ENCODE results near the gene WDR90. TPM values are rescaled to one million over a fixed set of nuclear protein-coding genes. Genes with fewer than 3 reads are reported as not detected.
A peak's percentile ranks its signal among the peaks of the same experiment; 100 is the strongest.
"Not testable (repeated sequence)": the region's sequence is repeated elsewhere in the genome, so short reads cannot be mapped to it uniquely, and the experiment has no call there.

Gene WDR90
- total RNA-seq, 2 experiments from 2014 or later = 65.9 to 66.9 TPM

DNA sequence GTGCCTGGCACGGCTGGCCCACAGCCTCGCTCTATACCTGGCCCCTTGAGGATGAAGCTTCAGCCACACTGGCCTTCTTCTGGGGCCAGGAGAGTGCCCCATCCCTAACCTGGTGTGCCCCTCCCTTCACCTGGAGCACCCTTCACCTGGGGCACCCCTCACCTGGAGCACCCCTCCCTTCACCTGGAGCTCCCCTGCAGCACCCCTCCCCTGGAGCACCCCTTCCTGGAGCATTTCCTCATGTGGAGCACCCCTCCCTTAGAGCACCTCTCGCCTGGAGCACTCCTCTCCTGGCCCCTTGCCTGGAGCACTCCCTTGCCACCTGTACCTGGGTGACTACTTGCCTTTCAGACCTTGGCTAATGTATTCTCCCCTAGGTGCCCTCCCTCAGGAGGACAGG is 58.9 kb downstream of the WDR90 start:
- Mint-ChIP-seq H3K27me3 (ENCODE audit: low read depth) (peaks cover 53% of the 10 kb centered on the region), H3K4me1 (ENCODE audit: low read depth) (peaks cover 2% of the 10 kb centered on the region), H3K36me3 (ENCODE audit: low read depth) (no peaks in the 10 kb centered on the region), H3K9me3 (no peaks in the 10 kb centered on the region), H3K27ac (no peak overlapping the region), H3K4me3 (no peak overlapping the region)
- no peak for DNase-seq
- CTCF ChIA-PET = interaction anchor here (0.8 kb wide), 1 partner anchor 12 kb away, joined by 3 read pairs; no protein-coding TSS in a partner anchor
- intact Hi-C loops (cut with micrococcal nuclease) = no loop called here

DNA sequence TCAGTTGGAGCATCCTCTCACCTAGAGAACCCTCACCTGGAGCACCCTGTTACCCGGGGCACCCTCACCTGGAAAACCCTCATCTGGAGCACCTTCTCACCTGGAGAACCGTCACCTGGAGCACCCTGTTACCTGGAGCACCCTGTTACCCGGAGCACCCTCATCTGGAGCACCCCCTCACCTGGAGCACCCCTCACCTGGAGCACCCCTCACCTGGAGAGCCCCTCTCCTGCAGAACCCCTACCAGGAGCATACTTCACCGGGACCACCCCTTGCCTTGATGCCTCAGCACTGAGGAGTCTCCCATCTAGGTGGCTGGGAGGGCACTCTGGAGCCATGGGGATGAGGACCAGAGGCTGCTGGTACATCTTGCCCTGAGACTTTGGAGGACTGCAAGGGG is 59.8 kb downstream of the WDR90 start:
- no peak for DNase-seq
- CTCF ChIA-PET = interaction anchor here (2.2 kb wide), 1 partner anchor 76 kb away, joined by 10 read pairs; no protein-coding TSS in a partner anchor
- no peak overlapping the region for H3K4me3 Mint-ChIP-seq
- intact Hi-C loops (cut with micrococcal nuclease) = no loop called here
- H3K36me3 Mint-ChIP-seq (ENCODE audit: low read depth) = no peaks in the 10 kb centered on the region
- H3K9me3 Mint-ChIP-seq = no peaks in the 10 kb centered on the region
- H3K4me1 Mint-ChIP-seq (ENCODE audit: low read depth) = peaks cover 2% of the 10 kb centered on the region
- no peak overlapping the region for H3K27ac Mint-ChIP-seq
- H3K27me3 Mint-ChIP-seq (ENCODE audit: low read depth) = peaks cover 51% of the 10 kb centered on the region

DNA sequence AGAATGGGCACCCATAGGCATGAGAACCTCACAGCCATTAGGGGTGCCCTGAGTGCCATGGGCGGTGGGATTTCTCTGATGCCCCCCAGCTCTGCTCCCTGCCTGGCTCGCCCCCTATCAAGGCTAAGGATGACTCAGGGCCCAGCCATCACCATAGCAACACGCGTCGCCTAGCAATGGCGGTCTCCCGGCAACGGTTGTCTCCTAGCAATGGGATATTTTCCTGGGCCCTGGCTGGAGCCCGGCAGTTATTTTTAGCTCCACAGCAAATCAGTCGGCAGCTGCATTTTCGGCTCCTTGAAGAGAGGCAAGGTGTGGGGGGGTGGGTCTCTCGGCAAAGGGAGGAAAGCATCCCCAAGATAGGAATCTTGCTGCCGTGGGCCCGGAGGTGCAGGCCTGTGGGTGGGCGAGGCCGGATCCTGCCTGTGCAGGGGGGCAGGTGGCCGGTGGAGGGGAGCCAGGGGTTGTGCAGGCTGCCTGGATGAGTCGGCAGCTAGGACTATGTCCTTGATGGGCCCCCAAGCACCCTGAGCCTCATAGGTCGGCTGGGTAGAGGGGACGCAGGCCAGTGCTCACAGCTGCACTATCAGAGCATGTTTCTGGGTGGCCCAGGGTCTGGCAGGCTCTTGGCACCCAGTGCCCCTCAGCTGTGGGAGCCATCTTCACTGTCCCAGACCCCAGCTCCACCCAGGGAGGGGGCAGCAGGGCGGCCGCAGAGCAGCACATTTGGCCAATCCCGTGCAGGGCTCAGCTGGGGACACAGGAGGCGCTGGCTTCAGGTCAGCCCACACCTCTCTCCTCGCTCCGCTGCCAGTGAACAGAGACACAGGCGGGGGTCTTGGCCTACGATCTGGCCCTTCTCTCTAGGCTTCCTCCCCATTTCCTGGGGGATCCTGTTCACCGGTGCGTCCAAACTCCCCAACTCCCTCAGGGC is 60.7 kb downstream of the WDR90 start:
- Mint-ChIP-seq H3K4me1 (ENCODE audit: low read depth) (peaks cover 2% of the 10 kb centered on the region), H3K36me3 (ENCODE audit: low read depth) (no peaks in the 10 kb centered on the region), H3K9me3 (no peaks in the 10 kb centered on the region), H3K4me3 (no peak overlapping the region), H3K27me3 (ENCODE audit: low read depth) (peaks cover 49% of the 10 kb centered on the region), H3K27ac (no peak overlapping the region)
- CTCF ChIA-PET = interaction anchor here (1.1 to 2.2 kb wide), 2 partner anchors 73 to 75 kb away, joined by 3 to 10 read pairs; no protein-coding TSS in a partner anchor
- intact Hi-C loops (cut with micrococcal nuclease) = loop anchor here (5.0 kb wide), 1 partner anchor 347 kb away; no protein-coding TSS in a partner anchor
- no peak for DNase-seq

DNA sequence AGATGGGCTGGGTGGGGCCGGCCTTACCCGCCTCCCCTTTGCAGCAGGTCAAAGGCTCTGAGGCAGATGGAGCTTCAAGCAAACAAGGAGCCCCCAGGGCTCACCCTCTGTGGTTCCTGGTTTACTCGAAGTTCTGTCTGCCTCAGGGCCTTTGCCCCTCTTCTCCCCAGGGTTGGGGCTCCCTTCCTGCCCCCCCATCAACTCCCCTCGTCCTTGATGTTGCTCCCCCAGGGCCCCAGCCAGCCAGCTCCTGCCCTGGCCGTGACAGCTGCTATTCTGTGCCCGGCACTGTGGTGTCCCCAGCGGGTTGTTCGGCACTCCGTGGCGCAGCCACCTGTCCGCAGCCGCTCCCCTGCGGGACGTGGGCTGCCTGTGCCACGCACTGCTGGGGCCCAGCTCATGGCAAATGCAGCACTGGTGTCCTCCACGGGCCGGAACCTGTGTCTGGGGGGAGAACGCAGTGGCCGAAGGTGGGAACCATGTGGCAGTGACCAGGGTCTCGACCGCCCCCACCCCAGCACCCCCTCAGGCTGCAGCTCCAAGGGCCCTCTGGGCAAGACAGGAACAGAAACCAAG is 61.4 kb downstream of the WDR90 start:
- Mint-ChIP-seq H3K27ac (no peak overlapping the region), H3K27me3 (ENCODE audit: low read depth) (peaks cover 49% of the 10 kb centered on the region), H3K4me1 (ENCODE audit: low read depth) (peaks cover 2% of the 10 kb centered on the region), H3K36me3 (ENCODE audit: low read depth) (no peaks in the 10 kb centered on the region), H3K4me3 (no peak overlapping the region), H3K9me3 (no peaks in the 10 kb centered on the region)
- DNase-seq = no peak
- intact Hi-C loops (cut with micrococcal nuclease) = loop anchor here (1.0 to 5.0 kb wide), 2 partner anchors 75 to 347 kb away; no protein-coding TSS in a partner anchor
- CTCF ChIA-PET = interaction anchor here (1.1 to 2.4 kb wide), 3 partner anchors 11 to 74 kb away, joined by 3 to 25 read pairs (median 10); partner anchors contain the start of gene ANTKMT

DNA sequence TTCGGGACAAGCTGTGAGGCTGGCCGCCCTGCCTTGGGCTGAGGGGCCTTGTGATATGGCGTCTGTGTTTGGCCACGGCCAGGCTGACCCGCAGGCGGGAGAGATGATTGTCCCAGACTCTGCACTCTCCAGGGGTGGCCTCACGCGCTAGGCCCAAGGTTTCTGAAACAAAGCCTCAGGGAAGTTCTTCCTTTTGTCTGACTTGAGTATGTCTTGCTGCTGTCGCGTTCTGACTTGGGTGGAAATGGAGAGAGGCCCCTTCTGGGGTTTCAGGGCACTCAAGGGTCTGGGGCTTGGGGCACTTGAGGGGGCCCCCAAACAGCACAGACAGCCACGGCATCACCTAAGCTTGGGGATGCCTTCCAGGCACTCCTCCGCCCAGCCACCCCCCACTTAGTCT is 61.9 kb downstream of the WDR90 start:
- Mint-ChIP-seq H3K27me3 (ENCODE audit: low read depth) (peaks cover 51% of the 10 kb centered on the region), H3K27ac (no peak overlapping the region), H3K4me3 (no peak overlapping the region), H3K9me3 (no peaks in the 10 kb centered on the region), H3K36me3 (ENCODE audit: low read depth) (no peaks in the 10 kb centered on the region), H3K4me1 (ENCODE audit: low read depth) (peaks cover 2% of the 10 kb centered on the region)
- CTCF ChIA-PET = interaction anchor here (1.1 to 2.4 kb wide), 4 partner anchors 10 to 74 kb away, joined by 3 to 25 read pairs (median 9); partner anchors contain the start of gene ANTKMT
- intact Hi-C loops (cut with micrococcal nuclease) = loop anchor here (1.0 to 5.0 kb wide), 2 partner anchors 74 to 346 kb away; no protein-coding TSS in a partner anchor
- DNase-seq = no peak

DNA sequence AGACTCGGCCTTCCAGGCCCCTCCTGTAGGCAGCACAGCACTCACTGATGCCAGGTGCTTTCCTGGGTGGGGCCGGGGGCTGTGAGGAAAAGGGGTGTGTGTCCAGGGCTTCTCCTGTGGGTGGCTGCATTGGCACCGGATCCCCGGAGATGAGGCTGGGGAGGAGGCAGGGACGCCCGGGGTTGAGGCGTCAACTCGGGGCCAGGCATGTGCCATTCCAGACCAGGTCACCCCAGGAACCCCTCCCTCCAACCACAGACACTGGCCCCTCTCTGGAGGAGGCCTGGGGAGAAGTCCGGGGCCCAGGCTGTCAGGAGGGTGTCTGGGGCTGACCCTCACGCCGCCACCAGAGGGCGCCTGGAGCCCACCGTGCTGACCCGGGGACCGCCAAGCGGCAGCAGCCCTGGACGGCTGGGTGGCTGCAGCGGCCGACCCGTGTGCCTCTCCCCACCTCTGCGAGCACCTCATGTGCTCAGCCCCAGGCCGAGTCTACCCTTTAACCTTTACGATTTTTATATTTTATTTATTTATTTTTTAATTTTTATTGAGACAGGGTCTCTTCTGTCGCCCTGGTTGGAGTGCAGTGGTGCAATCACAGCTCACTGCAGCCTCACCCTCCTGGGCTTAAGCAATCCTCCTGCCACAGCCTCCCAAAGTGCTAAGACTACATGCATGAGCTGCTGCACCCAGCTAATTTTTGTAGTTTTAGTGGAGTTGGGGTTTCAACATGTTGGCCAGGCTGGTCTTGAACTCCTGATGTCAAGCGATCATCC is 62.6 kb downstream of the WDR90 start:
- peak; percentile 82 for DNase-seq
- CTCF ChIA-PET = interaction anchor here (0.5 to 2.8 kb wide), 23 partner anchors 8 to 580 kb away, joined by 3 to 55 read pairs (median 4); partner anchors contain the start of genes ANTKMT, CCDC78, CHTF18 and RPUSD1
- Mint-ChIP-seq H3K27ac (no peak overlapping the region), H3K4me1 (ENCODE audit: low read depth) (peaks cover 3% of the 10 kb centered on the region), H3K4me3 (no peak overlapping the region), H3K27me3 (ENCODE audit: low read depth) (peaks cover 45% of the 10 kb centered on the region), H3K36me3 (ENCODE audit: low read depth) (no peaks in the 10 kb centered on the region), H3K9me3 (no peaks in the 10 kb centered on the region)
- intact Hi-C loops (cut with micrococcal nuclease) = loop anchor here (1.0 to 5.0 kb wide), 2 partner anchors 74 to 346 kb away; no protein-coding TSS in a partner anchor

DNA sequence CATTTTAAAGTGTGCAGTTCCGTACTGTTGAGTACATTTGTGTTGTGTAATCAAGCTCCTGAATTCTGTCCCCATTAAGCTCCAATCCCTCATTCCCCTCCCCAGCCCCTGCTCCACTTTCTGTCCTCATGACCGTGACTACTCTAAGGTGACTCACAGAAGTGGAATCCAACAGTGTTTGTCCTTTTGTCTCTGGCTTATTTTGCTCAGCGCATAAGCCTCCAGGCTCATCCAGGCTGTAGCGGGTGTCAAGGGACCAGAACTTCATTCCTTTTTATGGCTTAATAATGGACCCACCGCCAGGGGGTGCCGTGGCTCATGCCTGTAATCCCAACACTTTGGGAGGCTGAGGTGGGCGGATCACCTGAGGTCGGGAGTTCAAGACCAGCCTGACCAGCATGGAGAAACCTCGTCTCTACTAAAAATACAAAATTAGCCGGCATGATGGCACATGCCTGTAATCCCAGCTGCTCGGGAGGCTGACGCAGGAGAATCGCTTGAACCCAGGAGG is 63.6 kb downstream of the WDR90 start:
- H3K27ac Mint-ChIP-seq; H3K4me1 Mint-ChIP-seq (ENCODE audit: low read depth); H3K4me3 Mint-ChIP-seq; H3K36me3 Mint-ChIP-seq (ENCODE audit: low read depth); H3K9me3 Mint-ChIP-seq: not testable (repeated sequence)
- intact Hi-C loops (cut with micrococcal nuclease) = loop anchor here (5.0 kb wide), 1 partner anchor 345 kb away; no protein-coding TSS in a partner anchor
- peaks cover 37% of the 10 kb centered on the region for H3K27me3 Mint-ChIP-seq (ENCODE audit: low read depth)
- CTCF ChIA-PET = interaction anchor here (0.5 to 2.8 kb wide), 18 partner anchors 9 to 581 kb away, joined by 3 to 55 read pairs (median 4); partner anchors contain the start of genes ANTKMT, CCDC78, CHTF18 and RPUSD1
- peak; percentile 77 for DNase-seq

DNA sequence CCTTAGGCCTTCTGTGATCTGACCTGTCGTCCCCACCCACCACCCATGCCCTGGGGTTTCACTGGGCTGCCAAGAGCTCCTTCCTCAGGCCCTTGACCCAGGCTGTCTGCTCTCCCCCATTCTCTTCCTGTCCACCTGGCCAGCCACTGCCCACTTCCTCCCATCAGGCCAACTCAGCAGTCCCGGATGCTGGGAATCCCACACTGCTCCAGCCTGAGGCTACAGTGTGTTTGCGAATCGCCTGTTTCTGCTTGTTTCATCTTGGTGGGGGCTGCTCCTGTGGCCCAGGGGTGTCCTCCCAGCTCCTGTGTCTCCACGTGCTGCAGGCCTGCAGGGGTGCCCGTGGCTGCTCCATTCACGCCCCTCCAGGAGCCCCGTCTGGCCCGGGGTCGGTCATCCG is 64.9 kb downstream of the WDR90 start:
- Mint-ChIP-seq H3K4me3 (no peak overlapping the region), H3K4me1 (ENCODE audit: low read depth) (peaks cover 4% of the 10 kb centered on the region), H3K36me3 (ENCODE audit: low read depth) (no peaks in the 10 kb centered on the region), H3K27me3 (ENCODE audit: low read depth) (peaks cover 27% of the 10 kb centered on the region), H3K9me3 (no peaks in the 10 kb centered on the region), H3K27ac (no peak overlapping the region)
- CTCF ChIA-PET = interaction anchor here (0.6 to 2.8 kb wide), 3 partner anchors 38 to 76 kb away, joined by 3 to 55 read pairs (median 4); partner anchors contain the start of genes CHTF18 and RPUSD1
- intact Hi-C loops (cut with micrococcal nuclease) = loop anchor here (5.0 kb wide), 1 partner anchor 343 kb away; no protein-coding TSS in a partner anchor
- no peak for DNase-seq

DNA sequence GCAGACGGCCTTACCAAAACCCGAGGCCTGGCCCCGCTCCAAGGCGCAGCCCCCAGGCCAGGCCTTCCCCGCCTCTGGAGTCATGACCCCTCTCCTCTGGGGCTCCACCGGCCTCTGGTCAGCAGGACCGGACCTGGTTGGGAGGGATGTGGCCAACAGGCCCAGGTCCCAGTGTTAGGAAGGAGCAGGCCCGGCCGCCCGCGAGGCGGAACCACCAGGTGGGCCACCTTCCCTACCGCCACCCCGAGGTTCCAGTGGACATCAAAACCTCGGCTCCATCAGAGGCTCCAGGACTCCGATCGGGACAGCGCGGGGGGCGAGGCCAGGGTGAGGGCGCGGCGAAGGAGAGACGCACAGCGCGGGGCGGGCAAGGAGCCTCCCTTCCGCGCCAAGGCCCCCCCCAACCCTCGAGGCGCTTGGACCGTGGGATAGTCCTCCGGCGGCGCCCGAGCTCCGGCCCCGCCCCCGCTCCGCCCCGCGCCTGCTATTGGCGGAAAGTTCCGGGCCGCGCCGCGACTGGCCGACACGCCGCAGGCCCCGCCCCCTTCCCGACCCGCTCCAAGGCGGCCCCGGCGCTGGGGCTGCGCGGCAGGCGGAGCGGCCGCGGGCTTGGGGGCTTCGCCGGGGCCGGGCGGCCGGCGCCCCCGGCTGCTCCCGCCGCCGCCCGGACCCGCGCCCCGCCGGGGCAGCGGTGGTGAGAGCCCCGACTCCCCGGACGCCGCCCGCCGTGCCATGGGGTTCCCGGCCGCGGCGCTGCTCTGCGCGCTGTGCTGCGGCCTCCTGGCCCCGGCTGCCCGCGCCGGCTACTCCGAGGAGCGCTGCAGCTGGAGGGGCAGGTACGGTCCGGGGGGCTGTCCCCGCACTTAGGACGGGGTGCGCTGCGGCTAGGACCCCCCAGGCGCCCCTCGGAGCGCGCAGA is 65.7 kb downstream of the WDR90 start, which contains the start of gene METRN:
TSS of gene METRN (plus strand) at position 561 of the 919 bp plus-strand sequence. CDS start at position 733, 172 bp downstream.
- peak; percentile 87 for DNase-seq
- H3K4me1 Mint-ChIP-seq (ENCODE audit: low read depth) = peaks cover 10% of the 10 kb centered on the region
- intact Hi-C loops (cut with micrococcal nuclease) = loop anchor here (5.0 kb wide), 1 partner anchor 342 kb away; no protein-coding TSS in a partner anchor
- H3K36me3 Mint-ChIP-seq (ENCODE audit: low read depth) = no peaks in the 10 kb centered on the region
- CTCF ChIA-PET = interaction anchor here (1.2 to 1.7 kb wide), 3 partner anchors 19 to 70 kb away, joined by 3 to 7 read pairs (median 4); no protein-coding TSS in a partner anchor
- H3K4me3 Mint-ChIP-seq = peak within 1 kb of the TSS; percentile 53
- peaks cover 22% of the 10 kb centered on the region for H3K27me3 Mint-ChIP-seq (ENCODE audit: low read depth)
- no peaks in the 10 kb centered on the region for H3K9me3 Mint-ChIP-seq
- no peak within 1 kb of the TSS for H3K27ac Mint-ChIP-seq

DNA sequence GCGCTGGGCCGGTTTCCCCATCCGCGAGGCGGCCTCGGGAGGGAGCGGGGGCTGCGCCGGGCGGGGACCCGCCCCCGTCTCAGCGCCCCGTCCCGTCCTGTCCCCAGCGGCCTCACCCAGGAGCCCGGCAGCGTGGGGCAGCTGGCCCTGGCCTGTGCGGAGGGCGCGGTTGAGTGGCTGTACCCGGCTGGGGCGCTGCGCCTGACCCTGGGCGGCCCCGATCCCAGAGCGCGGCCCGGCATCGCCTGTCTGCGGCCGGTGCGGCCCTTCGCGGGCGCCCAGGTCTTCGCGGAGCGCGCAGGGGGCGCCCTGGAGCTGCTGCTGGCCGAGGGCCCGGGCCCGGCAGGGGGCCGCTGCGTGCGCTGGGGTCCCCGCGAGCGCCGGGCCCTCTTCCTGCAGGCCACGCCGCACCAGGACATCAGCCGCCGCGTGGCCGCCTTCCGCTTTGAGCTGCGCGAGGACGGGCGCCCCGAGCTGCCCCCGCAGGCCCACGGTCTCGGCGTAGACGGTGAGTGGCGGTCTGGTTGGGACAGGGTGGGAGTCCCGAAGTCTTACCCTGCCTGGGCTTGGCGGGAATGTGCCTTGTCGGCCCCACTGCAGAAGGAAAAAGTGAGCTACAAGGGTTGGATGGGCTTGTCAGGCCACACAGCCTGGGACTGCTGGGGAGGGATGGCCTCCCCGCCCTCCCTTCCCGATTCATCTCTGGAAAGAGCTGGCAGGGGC is 66.5 kb downstream of the WDR90 start:
- H3K27ac Mint-ChIP-seq = no peak overlapping the region
- intact Hi-C loops (cut with micrococcal nuclease) = no loop called here

More for the DNA sequence above, 66.5 kb downstream of the WDR90 start:
- H3K4me3 Mint-ChIP-seq = peak overlapping the region; percentile 53
- H3K4me1 Mint-ChIP-seq (ENCODE audit: low read depth) = peaks cover 16% of the 10 kb centered on the region
- H3K27me3 Mint-ChIP-seq (ENCODE audit: low read depth) = peaks cover 19% of the 10 kb centered on the region
- no peaks in the 10 kb centered on the region for H3K9me3 Mint-ChIP-seq
- no peaks in the 10 kb centered on the region for H3K36me3 Mint-ChIP-seq (ENCODE audit: low read depth)
- DNase-seq = no peak
- CTCF ChIA-PET = interaction anchor here (1.2 to 1.7 kb wide), 5 partner anchors 10 to 69 kb away, joined by 3 to 7 read pairs (median 3); partner anchors contain the start of gene CCDC78

Measured in activated naive CD4-positive, alpha-beta T cell treated with anti-CD3 and anti-CD28 coated beads for 36 hours (primary cell).